Measurements from ENCODE around the gene FAM186B. TPM values are rescaled to one million over a fixed set of nuclear protein-coding genes. Genes with fewer than 3 reads are reported as not detected.

FAM186B gene
- total RNA-seq, 1 experiment from 2014 or later, result 1.3 TPM

GRCh38 chr12:49552899-49553298 is 52.5 kb downstream of the FAM186B start:
- Histone ChIP-seq H3K9me3 (ENCODE audit: insufficient read depth, low read depth) (no peaks in the 10 kb centered on the region), H3K4me1 (replicated peaks; ENCODE audit: insufficient read depth) (no peaks in the 10 kb centered on the region), H3F3A (ENCODE audit: insufficient read depth, low read depth) (no peaks in the 10 kb centered on the region), H3K27me3 (ENCODE audit: insufficient read depth, low read depth) (peaks cover 4% of the 10 kb centered on the region; the same call in 1 of the 2 replicates), H3K36me3 (ENCODE audit: low read depth) (no peaks in the 10 kb centered on the region), H3K79me2 (ENCODE audit: low read depth) (no peaks in the 10 kb centered on the region), H3K4me3 (no peak overlapping the region), H2AFZ (no peak overlapping the region), H4K20me1 (ENCODE audit: insufficient read depth) (no peaks in the 10 kb centered on the region), H3K9me2 (ENCODE audit: insufficient read depth) (no peaks in the 10 kb centered on the region), H3K4me2 (no peak overlapping the region), H3K27ac (no peak overlapping the region)
- ChIA-PET CTCF (interaction anchor here (3.2 kb wide), 1 partner anchor 195 kb away, joined by 15 read pairs; no protein-coding TSS in a partner anchor), POLR2A (ENCODE audit: unreplicated experiment) (no interaction called here)
- TF ChIP-seq CTCF (conservative IDR thresholded peaks at IDR 0.05), result no peak
- no peak for TF ChIP-seq EZH2 (IDR thresholded peaks at IDR 0.05; ENCODE audit: low read depth)
- intact Hi-C loops (cut with micrococcal nuclease; ENCODE audit: unreplicated experiment), result loop anchor here (1.0 to 2.0 kb wide), 3 partner anchors 38 to 195 kb away; partner anchors contain the start of gene FMNL3
- BruUV-seq (replicated peaks), result no TSS peak
- no peak for DNase-seq

- ChIA-PET POLR2A (ENCODE audit: unreplicated experiment) (interaction anchor here (0.6 kb wide), 1 partner anchor 429 kb away, joined by 7 read pairs; no protein-coding TSS in a partner anchor), CTCF (interaction anchor here (3.2 kb wide), 1 partner anchor 194 kb away, joined by 15 read pairs; no protein-coding TSS in a partner anchor)
- no peak overlapping the region for H3K4me2 ChIP-seq
- no peaks in the 10 kb centered on the region for H3K4me1 ChIP-seq (replicated peaks; ENCODE audit: insufficient read depth)
- no peak overlapping the region for H3K27ac ChIP-seq
- H3F3A ChIP-seq (ENCODE audit: insufficient read depth, low read depth), result no peaks in the 10 kb centered on the region
- no peaks in the 10 kb centered on the region for H3K36me3 ChIP-seq (ENCODE audit: low read depth)
- BruUV-seq (replicated peaks), result no TSS peak
- H3K9me3 ChIP-seq (ENCODE audit: insufficient read depth, low read depth), result no peaks in the 10 kb centered on the region
- no peak overlapping the region for H2AFZ ChIP-seq
- H3K27me3 ChIP-seq (ENCODE audit: insufficient read depth, low read depth), result peaks cover 4% of the 10 kb centered on the region; the same call in 1 of the 2 replicates
- no peaks in the 10 kb centered on the region for H3K79me2 ChIP-seq (ENCODE audit: low read depth)
- no peak overlapping the region for H3K4me3 ChIP-seq
- no peaks in the 10 kb centered on the region for H3K9me2 ChIP-seq (ENCODE audit: insufficient read depth)
- DNase-seq, result no peak
- intact Hi-C loops (cut with micrococcal nuclease; ENCODE audit: unreplicated experiment), result loop anchor here (2.0 kb wide), 1 partner anchor 38 kb away; no protein-coding TSS in a partner anchor
- TF ChIP-seq CTCF (conservative IDR thresholded peaks at IDR 0.05) (no peak), EZH2 (IDR thresholded peaks at IDR 0.05; ENCODE audit: low read depth) (no peak)
- H4K20me1 ChIP-seq (ENCODE audit: insufficient read depth), result no peaks in the 10 kb centered on the region
These were observed 53.0 kb downstream of the FAM186B start for GRCh38 chr12:49552425-49552824.

- no TSS peak for BruUV-seq (replicated peaks)
- no peak for DNase-seq
- CTCF ChIA-PET, result interaction anchor here (0.6 to 0.8 kb wide), 2 partner anchors 51 to 195 kb away, joined by 3 read pairs; no protein-coding TSS in a partner anchor
- Histone ChIP-seq H2AFZ (no peak overlapping the region), H4K20me1 (ENCODE audit: insufficient read depth) (no peaks in the 10 kb centered on the region), H3K4me2 (no peak overlapping the region), H3K27me3 (ENCODE audit: insufficient read depth, low read depth) (peaks cover 4% of the 10 kb centered on the region), H3K4me1 (replicated peaks; ENCODE audit: insufficient read depth) (no peaks in the 10 kb centered on the region), H3K9me3 (ENCODE audit: insufficient read depth, low read depth) (no peaks in the 10 kb centered on the region), H3F3A (ENCODE audit: insufficient read depth, low read depth) (no peaks in the 10 kb centered on the region), H3K27ac (no peak overlapping the region), H3K9me2 (ENCODE audit: insufficient read depth) (no peaks in the 10 kb centered on the region), H3K36me3 (ENCODE audit: low read depth) (no peaks in the 10 kb centered on the region), H3K79me2 (ENCODE audit: low read depth) (no peaks in the 10 kb centered on the region), H3K4me3 (no peak overlapping the region)
- intact Hi-C loops (cut with micrococcal nuclease; ENCODE audit: unreplicated experiment), result loop anchor here (2.0 kb wide), 1 partner anchor 37 kb away; no protein-coding TSS in a partner anchor
- TF ChIP-seq CTCF (conservative IDR thresholded peaks at IDR 0.05) (no peak), EZH2 (IDR thresholded peaks at IDR 0.05; ENCODE audit: low read depth) (no peak)
- POLR2A ChIA-PET (ENCODE audit: unreplicated experiment), result interaction anchor here (0.6 kb wide), 1 partner anchor 430 kb away, joined by 7 read pairs; no protein-coding TSS in a partner anchor
These were observed 53.4 kb downstream of the FAM186B start for GRCh38 chr12:49552014-49552413.

All from PC-9 (cell line).